Measurements from ENCODE around the gene FOXO6. TPM values are rescaled to one million over a fixed set of nuclear protein-coding genes. Genes with fewer than 3 reads are reported as not detected.

Gene FOXO6
- total and polyA plus RNA-seq, 10 of the 15 experiments (the other 5 are each of a cell fraction or from before 2014, with no cell fraction given) = 0.37 TPM; not detected in 9

DNA sequence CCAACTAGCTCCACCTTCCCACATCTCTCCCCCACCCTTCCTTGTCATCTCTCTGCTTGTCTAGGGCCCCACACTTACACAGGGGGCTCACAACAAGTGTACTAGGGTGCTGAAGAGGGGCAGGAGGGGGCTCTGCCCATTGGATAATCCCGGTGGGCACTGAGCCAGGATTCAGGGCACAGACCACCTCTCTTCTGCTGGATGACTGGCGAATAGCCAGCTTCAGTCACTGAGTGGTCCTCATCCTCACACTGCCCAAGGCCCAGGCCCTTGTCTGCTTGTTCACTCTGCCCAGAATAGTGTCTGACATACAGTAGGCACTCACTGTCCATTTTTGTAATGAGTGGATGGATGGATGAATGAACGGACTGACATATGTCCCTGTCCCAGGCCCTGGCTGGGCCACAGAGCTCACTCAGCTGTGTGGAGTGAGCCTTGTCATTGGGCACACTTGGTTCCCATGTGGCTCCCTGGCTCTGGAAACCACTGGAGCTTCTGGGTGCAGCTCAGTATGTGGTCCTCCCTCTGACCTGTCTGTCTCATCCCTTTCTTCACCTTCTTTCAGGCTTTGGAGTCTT is 36.6 kb downstream of the FOXO6 start:
- in situ Hi-C loops (cut with MboI) = no loop called here
- Histone ChIP-seq H3K9me3 (replicated peaks; ENCODE audit: control insufficient read depth, insufficient read depth, low read length) (peaks cover 4% of the 10 kb centered on the region; the same call in 2 of the 3 replicates), H3K4me1 (ENCODE audit: control insufficient read depth, insufficient read depth, low read length) (no peaks in the 10 kb centered on the region), H3K9ac (ENCODE audit: control insufficient read depth, insufficient read depth, low read length) (no peak overlapping the region), H3K36me3 (ENCODE audit: control insufficient read depth in 2 of 2, insufficient read depth in 2 of 2, low read length in 1 of 2) (no peaks in the 10 kb centered on the region), H3K27ac (ENCODE audit: control insufficient read depth, insufficient read depth) (no peak overlapping the region), H3K27me3 (replicated peaks in 1 of 2; ENCODE audit: control insufficient read depth in 2 of 2, insufficient read depth in 2 of 2, low read length in 1 of 2) (peaks cover 0 to 1% of the 10 kb centered on the region in 2 experiments; a peak in 1 of 4 replicates), H3K79me2 (ENCODE audit: control insufficient read depth, insufficient read depth, low read length) (no peaks in the 10 kb centered on the region), H2AFZ (ENCODE audit: control insufficient read depth, low read depth, low read length) (no peak overlapping the region), H3K4me2 (ENCODE audit: control insufficient read depth, insufficient read depth) (no peak overlapping the region), H3K4me3 (no peak overlapping the region), H4K20me1 (ENCODE audit: control insufficient read depth, insufficient read depth) (no peaks in the 10 kb centered on the region)
- ChIA-PET POLR2A (no interaction called here), SMC1A (ENCODE audit: uncharacterized antibody, unreplicated experiment) (interaction anchor here (0.6 kb wide), 1 partner anchor 41 kb away, joined by 3 read pairs; no protein-coding TSS in a partner anchor), CTCF (interaction anchor here (1.5 kb wide), 1 partner anchor 75 kb away, joined by 3 read pairs; no protein-coding TSS in a partner anchor), RAD21 (ENCODE audit: unreplicated experiment) (interaction anchor here (1.3 kb wide), 1 partner anchor 76 kb away, joined by 3 read pairs; no protein-coding TSS in a partner anchor)
- intact Hi-C loops (cut with micrococcal nuclease; ENCODE audit: unreplicated experiment) = no loop called here
- TF ChIP-seq SKIL (IDR thresholded peaks at IDR 0.05; ENCODE audit: low read depth, poor library complexity, severe bottlenecking) (no peak), KDM1A (IDR thresholded peaks at IDR 0.05; ENCODE audit: borderline replicate concordance) (no peak), ZNF207 (IDR thresholded peaks at IDR 0.05; ENCODE audit: borderline replicate concordance) (no peak)
- TF ChIP-seq, protein P1, sequence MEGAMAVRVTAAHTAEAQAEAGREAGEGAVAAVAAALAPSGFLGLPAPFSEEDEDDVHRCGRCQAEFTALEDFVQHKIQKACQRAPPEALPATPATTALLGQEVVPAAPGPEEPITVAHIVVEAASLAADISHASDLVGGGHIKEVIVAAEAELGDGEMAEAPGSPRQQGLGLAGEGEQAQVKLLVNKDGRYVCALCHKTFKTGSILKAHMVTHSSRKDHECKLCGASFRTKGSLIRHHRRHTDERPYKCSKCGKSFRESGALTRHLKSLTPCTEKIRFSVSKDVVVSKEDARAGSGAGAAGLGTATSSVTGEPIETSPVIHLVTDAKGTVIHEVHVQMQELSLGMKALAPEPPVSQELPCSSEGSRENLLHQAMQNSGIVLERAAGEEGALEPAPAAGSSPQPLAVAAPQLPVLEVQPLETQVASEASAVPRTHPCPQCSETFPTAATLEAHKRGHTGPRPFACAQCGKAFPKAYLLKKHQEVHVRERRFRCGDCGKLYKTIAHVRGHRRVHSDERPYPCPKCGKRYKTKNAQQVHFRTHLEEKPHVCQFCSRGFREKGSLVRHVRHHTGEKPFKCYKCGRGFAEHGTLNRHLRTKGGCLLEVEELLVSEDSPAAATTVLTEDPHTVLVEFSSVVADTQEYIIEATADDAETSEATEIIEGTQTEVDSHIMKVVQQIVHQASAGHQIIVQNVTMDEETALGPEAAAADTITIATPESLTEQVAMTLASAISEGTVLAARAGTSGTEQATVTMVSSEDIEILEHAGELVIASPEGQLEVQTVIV (IDR thresholded peaks at IDR 0.05; ENCODE audit: borderline replicate concordance, partially characterized antibody) = no peak
- TF ChIP-seq, protein P2, sequence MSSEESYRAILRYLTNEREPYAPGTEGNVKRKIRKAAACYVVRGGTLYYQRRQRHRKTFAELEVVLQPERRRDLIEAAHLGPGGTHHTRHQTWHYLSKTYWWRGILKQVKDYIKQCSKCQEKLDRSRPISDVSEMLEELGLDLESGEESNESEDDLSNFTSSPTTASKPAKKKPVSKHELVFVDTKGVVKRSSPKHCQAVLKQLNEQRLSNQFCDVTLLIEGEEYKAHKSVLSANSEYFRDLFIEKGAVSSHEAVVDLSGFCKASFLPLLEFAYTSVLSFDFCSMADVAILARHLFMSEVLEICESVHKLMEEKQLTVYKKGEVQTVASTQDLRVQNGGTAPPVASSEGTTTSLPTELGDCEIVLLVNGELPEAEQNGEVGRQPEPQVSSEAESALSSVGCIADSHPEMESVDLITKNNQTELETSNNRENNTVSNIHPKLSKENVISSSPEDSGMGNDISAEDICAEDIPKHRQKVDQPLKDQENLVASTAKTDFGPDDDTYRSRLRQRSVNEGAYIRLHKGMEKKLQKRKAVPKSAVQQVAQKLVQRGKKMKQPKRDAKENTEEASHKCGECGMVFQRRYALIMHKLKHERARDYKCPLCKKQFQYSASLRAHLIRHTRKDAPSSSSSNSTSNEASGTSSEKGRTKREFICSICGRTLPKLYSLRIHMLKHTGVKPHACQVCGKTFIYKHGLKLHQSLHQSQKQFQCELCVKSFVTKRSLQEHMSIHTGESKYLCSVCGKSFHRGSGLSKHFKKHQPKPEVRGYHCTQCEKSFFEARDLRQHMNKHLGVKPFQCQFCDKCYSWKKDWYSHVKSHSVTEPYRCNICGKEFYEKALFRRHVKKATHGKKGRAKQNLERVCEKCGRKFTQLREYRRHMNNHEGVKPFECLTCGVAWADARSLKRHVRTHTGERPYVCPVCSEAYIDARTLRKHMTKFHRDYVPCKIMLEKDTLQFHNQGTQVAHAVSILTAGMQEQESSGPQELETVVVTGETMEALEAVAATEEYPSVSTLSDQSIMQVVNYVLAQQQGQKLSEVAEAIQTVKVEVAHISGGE (CRISPR knock-in tag; IDR thresholded peaks at IDR 0.05) = no peak
- BruUV-seq (replicated peaks) = no TSS peak
- FAIRE-seq = no peak
- ATAC-seq = no peak
- WGBS (ENCODE audit: insufficient coverage, insufficient replicate concordance, low lambda C conversion rate, missing lambda C conversion rate) = 6% methylated on average over 3 of the region's 3 CpGs
- DNase-seq (ENCODE audit: low read depth, low spot score) = no peak
